ENCODE data around the gene RXRG.

GRCh38 chr1:165468253-165468652 is 23.3 kb upstream of the RXRG start:
- TF ChIP-seq YY1 (IDR thresholded peaks at IDR 0.05; ENCODE audit: extremely low read depth, insufficient replicate concordance, low read depth, low read length) = no peak
- TF ChIP-seq CTCF (IDR thresholded peaks at IDR 0.05 in 2 of 3, conservative IDR thresholded peaks at IDR 0.05 in 1 of 3; ENCODE audit: borderline replicate concordance in 1 of 3, insufficient read depth in 1 of 3, low read depth in 2 of 3, low read length in 2 of 3) = no peak
- no peak for TF ChIP-seq RAD21 (IDR thresholded peaks at IDR 0.05; ENCODE audit: low read depth)
- TF ChIP-seq ZBTB33 (IDR thresholded peaks at IDR 0.05; ENCODE audit: extremely low read depth, insufficient replicate concordance, low read length) = no peak
- TF ChIP-seq, protein P1, sequence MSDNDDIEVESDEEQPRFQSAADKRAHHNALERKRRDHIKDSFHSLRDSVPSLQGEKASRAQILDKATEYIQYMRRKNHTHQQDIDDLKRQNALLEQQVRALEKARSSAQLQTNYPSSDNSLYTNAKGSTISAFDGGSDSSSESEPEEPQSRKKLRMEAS (IDR thresholded peaks at IDR 0.05) = no peak

Measured in HCT116 (cell line).